ENCODE data around the gene E4F1. TPM values are rescaled to one million over a fixed set of nuclear protein-coding genes. Genes with fewer than 3 reads are reported as not detected.
A peak's percentile ranks its signal among the peaks of the same experiment; 100 is the strongest.

The E4F1 gene
- total RNA-seq, 6 donors from 2014 or later = 24.9 to 153 (median 32.9) TPM

- peaks cover 0 to 14% (median 10%) of the 10 kb centered on the region in 4 donors for H3K27me3 ChIP-seq
- H3K27ac ChIP-seq = no peak overlapping the region
- H3K4me1 ChIP-seq = peaks cover 4 to 11% (median 8%) of the 10 kb centered on the region in 4 donors
- peak in 1 of 2 donors; percentile 76 for DNase-seq
- no peaks in the 10 kb centered on the region for H3K9me3 ChIP-seq
- H3K4me3 ChIP-seq = no peak overlapping the region
- TF ChIP-seq EP300 (IDR thresholded peaks at IDR 0.05) (no peak), CTCF (IDR thresholded peaks at IDR 0.05) (no peak), POLR2AphosphoS5 (IDR thresholded peaks at IDR 0.05) (no peak)
- no peak for ATAC-seq (ENCODE audit: low FRiP score in 2 of 2)
- no peaks in the 10 kb centered on the region for H3K36me3 ChIP-seq
- 83% methylated on average over 11 to 23 of the region's 25 CpGs for WGBS, 2 donors
Measured at GRCh38 chr16:2190659-2191445, 32.5 kb upstream of the E4F1 start.

- Histone ChIP-seq H3K4me1 (peaks cover 8 to 15% (median 11%) of the 10 kb centered on the region in 4 donors), H3K27ac (no peak overlapping the region), H3K4me3 (no peak overlapping the region), H3K9me3 (no peaks in the 10 kb centered on the region), H3K27me3 (peaks cover 0 to 18% (median 13%) of the 10 kb centered on the region in 4 donors), H3K36me3 (no peaks in the 10 kb centered on the region)
- TF ChIP-seq CTCF (IDR thresholded peaks at IDR 0.05) (no peak), EP300 (IDR thresholded peaks at IDR 0.05) (no peak), POLR2A (IDR thresholded peaks at IDR 0.05) (no peak), POLR2AphosphoS5 (IDR thresholded peaks at IDR 0.05) (no peak)
- 88 to 96% methylated on average over 9 to 11 of the region's 11 CpGs for WGBS, 2 donors
- no peak for DNase-seq
- no peak for ATAC-seq (ENCODE audit: low FRiP score in 2 of 2)
Measured at GRCh38 chr16:2191446-2191706, 32.0 kb upstream of the E4F1 start.

GRCh38 chr16:2194166-2194834 is 29.1 kb upstream of the E4F1 start:
- peaks cover 0 to 28% (median 21%) of the 10 kb centered on the region in 4 donors for H3K27me3 ChIP-seq
- WGBS, 2 donors = 67% methylated on average over 16 of the region's 16 CpGs; no CpG with 5 or more reads in 1 of the 2 donors
- no peak overlapping the region for H3K4me3 ChIP-seq
- no peak for ATAC-seq (ENCODE audit: low FRiP score in 2 of 2)
- H3K36me3 ChIP-seq = no peaks in the 10 kb centered on the region
- DNase-seq = peak in 1 of 2 donors; percentile 64
- no peaks in the 10 kb centered on the region for H3K9me3 ChIP-seq
- peaks cover 11 to 20% (median 14%) of the 10 kb centered on the region in 4 donors for H3K4me1 ChIP-seq
- no peak for TF ChIP-seq EP300 (IDR thresholded peaks at IDR 0.05)
- no peak for TF ChIP-seq POLR2A (IDR thresholded peaks at IDR 0.05)
- no peak for TF ChIP-seq POLR2AphosphoS5 (IDR thresholded peaks at IDR 0.05)
- no peak for TF ChIP-seq CTCF (IDR thresholded peaks at IDR 0.05)
- no peak overlapping the region for H3K27ac ChIP-seq

- no peaks in the 10 kb centered on the region for H3K9me3 ChIP-seq
- H3K4me3 ChIP-seq = no peak overlapping the region
- WGBS, 2 donors = 0 to 8% methylated on average over 2 to 8 of the region's 10 CpGs
- H3K27me3 ChIP-seq = peaks cover 0 to 28% (median 21%) of the 10 kb centered on the region in 4 donors
- H3K27ac ChIP-seq = no peak overlapping the region
- DNase-seq (peak in 1 of 2 donors; percentile 65), ATAC-seq (ENCODE audit: low FRiP score in 2 of 2) (peak; percentile 28 to 53)
- H3K4me1 ChIP-seq = peaks cover 11 to 20% (median 14%) of the 10 kb centered on the region in 4 donors
- H3K36me3 ChIP-seq = no peaks in the 10 kb centered on the region
- TF ChIP-seq POLR2AphosphoS5 (IDR thresholded peaks at IDR 0.05) = no peak
- TF ChIP-seq CTCF (IDR thresholded peaks at IDR 0.05) = peak; percentile 39 to 67 (median 50)
Measured at GRCh38 chr16:2194852-2195321, 28.5 kb upstream of the E4F1 start.
